Panc1 (cell line): ENCODE results near the gene CAPN11.

ENCODE experiments used
- POLR2AphosphoS5 ChIP-seq: IDR thresholded peaks from 2 replicates; pipeline ENCODE4 v1.6.1; 2012; ENCODE audit warnings: mild to moderate bottlenecking, low read depth, low read length, moderate library complexity
- SIN3A ChIP-seq: IDR thresholded peaks from 2 replicates; pipeline ENCODE4 v1.6.1; 2012; ENCODE audit warnings: low read depth, mild to moderate bottlenecking, low read length, moderate library complexity, borderline replicate concordance; ENCODE audit not compliant: insufficient read depth
- TCF7L2 ChIP-seq: IDR thresholded peaks from 2 replicates; pipeline ENCODE4 v1.6.1; 2011; ENCODE audit warnings: mild to moderate bottlenecking, low read depth, low read length, inconsistent platforms
- TF ChIP-seq, protein P1 (sequence below): fragments of 450-650 bp; IDR thresholded peaks from 2 replicates; pipeline ENCODE4 v1.5.1; 2017; ENCODE audit warnings: mild to moderate bottlenecking
- TF ChIP-seq, protein P2 (sequence below), 2 experiments: IDR thresholded peaks; 2 replicates each; pipeline ENCODE4 v1.6.1; 2011 to 2012; ENCODE audit warnings: low read depth in 2 of 2, control low read depth in 1 of 2, low read length in 1 of 2, mild to moderate bottlenecking in 1 of 2, moderate library complexity in 1 of 2; ENCODE audit not compliant: insufficient read depth in 1 of 2

DNA sequence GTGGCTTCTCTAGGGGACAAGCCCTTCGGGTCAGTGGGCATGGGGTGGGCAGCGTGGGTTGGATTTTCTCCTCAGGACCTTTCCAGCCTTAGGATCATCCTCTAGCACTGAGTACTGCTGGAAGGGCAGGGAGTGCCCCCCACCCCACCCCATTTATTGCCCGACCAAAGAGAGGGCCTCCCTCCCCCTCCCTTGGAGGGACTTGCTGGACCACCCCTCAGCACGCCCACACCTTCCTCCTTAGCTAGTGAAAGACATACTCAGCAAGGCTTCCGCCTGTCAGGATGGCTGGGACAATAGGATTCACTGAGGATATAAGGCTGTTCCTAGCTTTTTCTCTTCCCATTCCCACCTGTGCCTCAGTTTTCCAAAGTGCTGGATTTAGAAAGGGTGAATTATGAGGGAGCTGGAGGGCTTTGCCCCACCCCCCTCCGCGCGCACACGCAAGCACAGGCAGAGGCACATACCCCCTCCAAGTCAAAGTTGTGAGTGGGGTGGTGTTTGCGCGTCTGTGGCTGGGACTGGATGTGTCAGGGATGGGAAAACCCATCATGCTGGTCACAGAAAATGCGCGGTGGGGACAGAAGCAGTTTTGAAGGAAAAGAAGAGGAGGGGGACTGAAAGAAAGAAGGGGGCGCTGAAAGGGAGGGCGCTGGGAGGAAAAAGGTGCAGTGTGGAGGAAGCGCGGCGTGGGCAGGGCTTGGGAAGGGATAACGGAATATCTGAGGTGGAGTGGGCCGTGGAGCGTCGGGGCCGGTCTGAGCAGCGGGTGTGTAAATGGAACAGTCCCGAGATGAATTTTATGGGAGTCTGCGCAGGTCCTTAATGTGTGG is 64.1 kb downstream of the CAPN11 start:
- TF ChIP-seq, protein P1, sequence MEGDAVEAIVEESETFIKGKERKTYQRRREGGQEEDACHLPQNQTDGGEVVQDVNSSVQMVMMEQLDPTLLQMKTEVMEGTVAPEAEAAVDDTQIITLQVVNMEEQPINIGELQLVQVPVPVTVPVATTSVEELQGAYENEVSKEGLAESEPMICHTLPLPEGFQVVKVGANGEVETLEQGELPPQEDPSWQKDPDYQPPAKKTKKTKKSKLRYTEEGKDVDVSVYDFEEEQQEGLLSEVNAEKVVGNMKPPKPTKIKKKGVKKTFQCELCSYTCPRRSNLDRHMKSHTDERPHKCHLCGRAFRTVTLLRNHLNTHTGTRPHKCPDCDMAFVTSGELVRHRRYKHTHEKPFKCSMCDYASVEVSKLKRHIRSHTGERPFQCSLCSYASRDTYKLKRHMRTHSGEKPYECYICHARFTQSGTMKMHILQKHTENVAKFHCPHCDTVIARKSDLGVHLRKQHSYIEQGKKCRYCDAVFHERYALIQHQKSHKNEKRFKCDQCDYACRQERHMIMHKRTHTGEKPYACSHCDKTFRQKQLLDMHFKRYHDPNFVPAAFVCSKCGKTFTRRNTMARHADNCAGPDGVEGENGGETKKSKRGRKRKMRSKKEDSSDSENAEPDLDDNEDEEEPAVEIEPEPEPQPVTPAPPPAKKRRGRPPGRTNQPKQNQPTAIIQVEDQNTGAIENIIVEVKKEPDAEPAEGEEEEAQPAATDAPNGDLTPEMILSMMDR: no peak
- no peak for TF ChIP-seq TCF7L2
- no peak for TF ChIP-seq SIN3A
- TF ChIP-seq POLR2AphosphoS5: no peak
- TF ChIP-seq, protein P2, sequence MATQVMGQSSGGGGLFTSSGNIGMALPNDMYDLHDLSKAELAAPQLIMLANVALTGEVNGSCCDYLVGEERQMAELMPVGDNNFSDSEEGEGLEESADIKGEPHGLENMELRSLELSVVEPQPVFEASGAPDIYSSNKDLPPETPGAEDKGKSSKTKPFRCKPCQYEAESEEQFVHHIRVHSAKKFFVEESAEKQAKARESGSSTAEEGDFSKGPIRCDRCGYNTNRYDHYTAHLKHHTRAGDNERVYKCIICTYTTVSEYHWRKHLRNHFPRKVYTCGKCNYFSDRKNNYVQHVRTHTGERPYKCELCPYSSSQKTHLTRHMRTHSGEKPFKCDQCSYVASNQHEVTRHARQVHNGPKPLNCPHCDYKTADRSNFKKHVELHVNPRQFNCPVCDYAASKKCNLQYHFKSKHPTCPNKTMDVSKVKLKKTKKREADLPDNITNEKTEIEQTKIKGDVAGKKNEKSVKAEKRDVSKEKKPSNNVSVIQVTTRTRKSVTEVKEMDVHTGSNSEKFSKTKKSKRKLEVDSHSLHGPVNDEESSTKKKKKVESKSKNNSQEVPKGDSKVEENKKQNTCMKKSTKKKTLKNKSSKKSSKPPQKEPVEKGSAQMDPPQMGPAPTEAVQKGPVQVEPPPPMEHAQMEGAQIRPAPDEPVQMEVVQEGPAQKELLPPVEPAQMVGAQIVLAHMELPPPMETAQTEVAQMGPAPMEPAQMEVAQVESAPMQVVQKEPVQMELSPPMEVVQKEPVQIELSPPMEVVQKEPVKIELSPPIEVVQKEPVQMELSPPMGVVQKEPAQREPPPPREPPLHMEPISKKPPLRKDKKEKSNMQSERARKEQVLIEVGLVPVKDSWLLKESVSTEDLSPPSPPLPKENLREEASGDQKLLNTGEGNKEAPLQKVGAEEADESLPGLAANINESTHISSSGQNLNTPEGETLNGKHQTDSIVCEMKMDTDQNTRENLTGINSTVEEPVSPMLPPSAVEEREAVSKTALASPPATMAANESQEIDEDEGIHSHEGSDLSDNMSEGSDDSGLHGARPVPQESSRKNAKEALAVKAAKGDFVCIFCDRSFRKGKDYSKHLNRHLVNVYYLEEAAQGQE (IDR thresholded peaks at IDR 0.05; ENCODE audit: insufficient read depth in 1 of 2, low read depth in 2 of 2, low read length in 1 of 2): no peak
